IPS DF 4.7 (cell line): ENCODE measurements around the gene PKN2.

Experiments
- DNase-seq: peaks from one replicate; pipeline ENCODE4 v3.0.0-alpha.2; 2013; ENCODE audit warnings: low spot score; ENCODE audit errors: extremely low read depth

PKN2 gene

DNA sequence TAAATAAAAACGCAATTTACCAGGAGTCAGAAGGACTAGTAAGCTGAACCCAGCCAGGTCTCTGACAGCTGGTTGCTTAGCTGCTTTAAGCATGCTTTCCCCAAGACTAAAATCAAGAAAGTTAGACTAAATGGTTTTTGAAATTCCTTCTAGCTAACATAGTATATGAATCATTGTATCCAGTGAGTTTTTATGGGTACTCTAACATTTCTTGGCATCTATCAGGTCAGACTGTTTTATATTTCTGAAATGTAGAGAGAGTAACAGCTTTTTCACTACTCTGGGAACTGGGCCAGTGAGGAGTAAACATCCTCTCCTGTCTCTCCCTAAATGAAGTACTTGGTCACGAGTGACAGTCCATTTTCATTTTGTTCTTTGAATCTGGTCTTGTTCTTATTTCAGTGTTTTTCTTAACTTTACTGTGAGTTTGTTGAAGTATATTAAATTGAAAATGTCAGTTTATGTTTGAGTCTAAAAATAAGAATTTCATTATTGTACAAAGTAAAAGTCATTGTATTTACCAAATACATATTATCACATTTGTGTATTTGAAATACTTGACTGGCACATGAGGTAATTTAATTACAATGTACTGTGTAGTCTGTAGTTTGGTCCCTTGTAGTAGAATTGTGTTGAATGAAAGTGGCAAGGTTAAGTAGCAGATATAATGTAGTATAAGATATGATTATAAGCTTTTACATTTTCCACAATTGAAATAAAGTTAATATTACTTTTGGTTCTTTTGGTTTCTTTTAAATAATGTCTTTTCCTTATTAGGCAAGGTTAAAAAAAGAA is 47.6 kb downstream of the PKN2 start:
- no peak for DNase-seq

DNA sequence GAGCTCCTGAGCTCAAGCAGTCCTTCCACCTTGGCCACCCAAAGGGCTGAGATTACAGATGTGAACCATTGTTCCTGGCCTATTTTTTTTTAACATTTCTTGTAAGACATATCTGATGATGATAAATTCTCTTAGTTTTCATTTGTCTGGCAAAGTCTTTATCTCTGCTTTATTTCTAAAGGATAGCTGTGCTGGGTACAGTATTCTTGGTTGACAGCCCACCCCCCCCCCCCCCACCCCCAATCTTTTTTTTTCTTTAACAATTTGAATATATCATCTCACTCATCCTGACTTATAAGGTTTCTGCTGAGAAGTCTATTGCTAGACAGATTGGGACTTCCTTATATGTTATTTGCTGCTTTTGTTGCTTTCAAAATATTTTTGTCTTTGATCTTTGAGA is 51.3 kb downstream of the PKN2 start:
- DNase-seq, result no peak

DNA sequence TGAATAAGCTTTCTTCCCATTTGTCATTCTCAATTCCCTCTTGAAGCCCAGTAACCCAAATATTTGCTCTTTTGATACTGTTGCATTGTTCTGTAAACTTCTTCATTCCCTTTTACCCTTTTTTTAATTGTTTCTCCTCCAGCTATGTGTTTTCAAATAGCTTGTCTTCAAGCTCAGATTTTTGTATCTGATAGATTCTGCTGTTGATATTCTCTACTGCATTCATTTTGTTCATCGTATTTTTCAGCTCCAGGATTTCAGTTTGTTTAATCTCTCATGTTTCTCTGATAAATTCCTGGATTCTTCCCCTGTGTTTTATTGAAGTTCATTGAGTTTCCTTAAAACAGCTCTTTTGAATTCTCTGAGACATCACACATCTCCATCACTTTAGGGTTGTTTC is 51.8 kb downstream of the PKN2 start:
- DNase-seq, result no peak

DNA sequence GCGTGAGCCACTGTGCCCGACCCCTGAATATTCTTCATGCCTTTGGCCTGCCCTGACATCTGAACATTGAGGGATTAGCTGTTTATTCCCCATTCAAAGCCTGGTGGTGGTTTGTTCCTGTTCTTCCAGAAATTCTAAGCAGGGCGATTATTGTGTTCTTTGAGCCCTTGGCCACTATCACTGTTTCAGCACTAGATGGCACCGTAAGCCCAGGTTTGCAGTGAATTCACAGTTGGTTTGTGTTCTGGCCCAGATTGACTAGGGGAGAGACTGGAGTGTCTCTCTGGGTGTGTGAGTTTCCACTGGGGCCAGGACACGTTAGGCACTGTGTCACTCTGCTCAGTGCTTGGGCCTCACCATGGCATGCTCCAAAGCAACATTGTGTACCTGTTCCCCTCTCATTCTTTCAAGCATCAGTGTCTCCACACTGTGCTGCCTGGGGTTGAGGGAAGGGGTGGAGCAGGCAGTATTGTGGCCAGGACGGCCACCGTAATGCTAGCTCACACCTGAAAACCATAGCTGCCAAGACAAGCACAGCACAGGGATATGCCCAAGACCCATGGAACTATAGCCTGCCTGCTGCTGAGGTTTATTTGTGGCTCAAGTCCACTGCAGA is 52.7 kb downstream of the PKN2 start:
- DNase-seq, result peak; percentile 66

DNA sequence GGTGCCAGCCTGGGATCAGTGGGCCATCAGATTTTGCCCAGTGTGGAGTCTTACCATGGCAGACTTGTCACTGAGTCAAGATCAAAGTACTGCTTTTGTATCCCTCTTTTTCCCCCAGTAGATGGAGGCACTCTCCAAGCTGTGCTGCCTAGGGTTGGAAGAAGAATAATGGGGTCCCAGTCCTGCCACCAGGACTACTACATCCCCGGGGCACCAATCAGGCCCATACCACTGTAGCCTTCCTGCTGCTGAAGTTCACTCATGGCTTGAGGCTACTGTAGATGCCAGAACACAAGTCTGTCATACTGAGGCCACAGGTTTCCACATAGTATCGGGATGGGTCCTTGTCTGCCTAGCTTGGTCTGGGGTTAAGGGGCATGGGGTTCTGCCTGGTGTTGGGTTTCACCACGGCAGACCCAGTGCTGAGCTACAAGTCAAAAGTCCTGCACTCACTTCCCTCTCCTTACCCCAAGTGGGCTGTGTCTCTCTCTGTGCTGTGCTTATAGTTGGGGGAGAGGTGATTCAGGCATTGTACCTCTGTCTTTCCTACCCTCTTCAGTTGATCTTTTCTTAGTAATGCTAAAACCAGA is 53.4 kb downstream of the PKN2 start:
- no peak for DNase-seq

DNA sequence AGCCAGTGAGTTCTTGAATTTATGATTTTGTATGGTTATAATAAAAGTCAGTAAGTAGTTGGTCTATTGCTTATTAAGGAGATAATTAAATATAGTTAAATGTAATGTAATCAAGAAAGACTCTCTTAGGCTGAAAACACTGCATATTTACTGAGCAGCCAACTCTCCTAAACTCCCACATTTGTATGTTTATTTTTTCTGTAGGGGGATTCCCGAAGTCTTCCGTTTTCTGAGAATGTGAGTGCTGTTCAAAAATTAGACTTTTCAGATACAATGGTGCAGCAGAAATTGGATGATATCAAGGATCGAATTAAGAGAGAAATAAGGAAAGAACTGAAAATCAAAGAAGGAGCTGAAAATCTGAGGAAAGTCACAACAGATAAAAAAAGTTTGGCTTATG is 56.7 kb downstream of the PKN2 start:
- no peak for DNase-seq

DNA sequence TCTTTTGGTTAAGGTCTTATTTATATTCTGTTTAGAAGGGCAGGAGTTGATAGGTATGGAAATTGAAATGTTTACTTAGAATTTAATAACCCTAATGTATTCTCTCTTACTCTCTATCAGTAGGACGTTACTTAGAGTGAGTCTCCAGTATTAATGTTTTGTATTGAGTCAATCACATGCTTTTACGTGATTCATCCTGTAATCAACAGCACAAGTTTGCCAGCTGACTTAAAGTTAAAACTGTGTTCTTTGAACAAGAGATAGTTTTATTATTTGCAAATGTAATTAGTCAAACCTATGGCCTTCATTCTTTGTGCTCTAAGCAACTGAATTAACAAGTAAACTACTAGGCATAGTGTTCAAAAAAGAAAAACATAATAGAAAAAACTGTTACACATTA is 57.3 kb downstream of the PKN2 start:
- DNase-seq, result no peak

DNA sequence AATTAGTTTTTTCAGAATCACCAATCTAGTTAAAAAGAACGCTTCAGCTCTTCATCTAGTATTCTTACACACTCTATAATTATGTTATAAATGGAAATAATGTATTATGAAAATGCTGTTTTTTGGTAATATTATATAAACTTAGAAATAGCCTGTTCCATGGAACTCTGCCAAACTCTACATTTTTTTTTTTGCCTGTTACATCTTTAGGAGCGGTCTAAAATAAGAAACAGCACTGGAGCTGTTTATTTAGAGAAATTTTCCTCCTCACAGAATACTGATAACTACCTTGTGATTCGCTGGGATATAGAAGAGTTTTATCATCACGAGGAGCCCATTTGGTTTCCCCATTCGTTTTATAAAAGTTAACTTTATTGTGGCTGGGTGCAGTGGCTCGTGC is 58.5 kb downstream of the PKN2 start:
- DNase-seq, result no peak

DNA sequence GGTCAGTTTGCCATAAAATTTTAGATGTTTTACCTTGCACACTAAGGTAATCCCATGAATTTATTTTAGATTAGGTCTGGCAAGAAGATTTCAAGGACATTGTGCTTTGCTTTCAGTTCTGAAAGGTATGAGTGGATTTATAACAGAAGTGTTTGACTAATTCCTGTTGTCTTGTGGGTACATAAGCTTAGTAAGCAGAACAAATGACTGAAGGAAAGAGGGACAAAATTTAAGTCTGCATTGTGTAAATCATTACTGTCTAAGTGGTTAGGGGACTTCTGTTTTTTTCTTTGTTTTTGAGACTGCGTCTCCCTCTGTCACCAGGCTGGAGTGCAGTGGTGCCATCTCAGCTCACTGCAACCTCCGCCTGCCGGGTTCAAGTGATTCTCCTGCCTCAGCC is 60.1 kb downstream of the PKN2 start:
- DNase-seq, result no peak

DNA sequence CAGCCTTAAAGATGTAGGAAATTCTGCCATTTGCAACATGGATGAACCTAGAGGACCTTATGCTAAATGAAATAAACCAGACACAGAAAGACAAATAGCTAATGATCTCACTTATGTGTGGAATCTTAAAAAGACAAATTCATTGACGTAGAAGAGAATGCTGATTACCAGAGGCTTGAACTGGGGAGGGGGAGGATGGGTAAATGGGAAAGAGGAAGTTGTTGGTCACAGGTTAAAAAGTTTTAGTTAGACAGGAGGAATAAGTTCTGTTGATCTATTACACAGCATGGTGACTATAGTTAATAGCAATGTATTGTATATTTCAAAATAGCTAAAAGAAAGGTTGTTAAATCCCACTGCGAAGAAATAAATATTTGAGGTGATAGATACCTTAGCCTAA is 62.8 kb downstream of the PKN2 start:
- no peak for DNase-seq

DNA sequence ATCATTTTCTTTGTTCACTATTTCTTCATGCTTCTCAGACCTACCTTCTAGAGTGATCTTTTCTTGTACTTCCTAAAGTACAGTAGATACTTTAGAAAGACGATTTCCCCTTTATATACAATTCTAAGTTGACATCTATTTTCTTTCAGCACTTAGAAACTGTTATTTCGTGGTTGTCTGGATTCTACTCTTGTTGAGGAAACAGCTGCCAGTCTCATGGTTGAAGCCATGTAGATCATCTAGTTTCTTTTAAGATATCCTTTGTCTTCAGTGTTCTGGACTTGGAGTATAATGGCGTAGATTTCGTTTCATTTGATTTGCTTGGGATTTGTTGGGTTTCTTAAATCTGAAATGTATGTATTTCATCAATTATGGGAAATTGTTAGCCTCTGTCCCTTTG is 67.6 kb downstream of the PKN2 start:
- no peak for DNase-seq

DNA sequence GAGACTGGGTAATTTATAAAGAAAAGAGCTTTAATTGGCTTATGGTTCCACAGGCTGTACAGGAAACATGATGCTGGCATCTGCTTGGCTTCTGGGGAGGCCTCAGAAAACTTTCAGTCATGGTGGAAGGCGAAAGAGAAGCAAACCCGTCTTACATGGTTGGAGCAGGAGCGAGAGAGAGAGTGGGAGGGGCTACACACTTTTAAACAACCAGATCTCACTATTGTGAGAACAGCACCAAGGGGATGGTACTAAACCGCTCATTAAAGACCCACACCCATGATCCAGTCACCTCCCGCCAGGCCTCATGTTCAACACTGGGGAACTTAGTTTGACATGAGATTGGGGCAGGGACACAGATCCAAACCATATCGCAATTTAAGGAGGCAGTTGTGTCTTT is 69.4 kb downstream of the PKN2 start:
- no peak for DNase-seq

DNA sequence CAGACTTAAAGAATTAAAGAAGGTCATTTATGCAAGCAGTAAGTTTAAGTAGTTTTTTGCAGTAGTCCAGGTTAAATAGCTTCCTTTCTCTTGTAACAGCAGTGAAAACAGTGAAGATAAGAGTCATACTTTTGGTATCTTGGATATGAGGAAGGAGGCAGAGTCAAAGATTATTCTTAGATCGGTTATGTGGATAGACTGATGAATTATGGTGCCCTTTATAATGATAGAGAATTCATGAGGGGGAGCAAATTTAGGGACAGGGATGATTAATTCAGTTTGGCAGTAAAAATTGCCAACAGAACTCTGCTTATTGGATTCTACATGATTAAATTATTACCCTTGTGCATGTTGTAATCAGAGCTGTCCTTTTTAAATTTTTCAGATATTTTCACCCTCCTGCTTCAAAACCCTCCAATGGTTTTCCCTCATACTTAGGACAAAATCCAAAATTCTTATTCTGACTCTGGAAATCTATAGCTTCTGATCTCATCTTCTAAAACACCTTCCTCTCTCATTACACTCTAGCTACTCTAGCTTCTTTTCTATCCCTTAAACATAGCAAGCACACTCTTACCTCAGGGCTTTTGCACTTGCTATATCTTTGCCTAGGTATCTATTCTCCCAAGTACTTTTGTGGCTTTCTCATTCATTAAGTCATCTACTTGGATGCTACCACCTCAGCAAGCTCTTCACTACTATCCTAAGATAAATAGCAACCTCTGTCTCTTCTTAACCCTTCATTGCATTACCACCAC is 79.8 kb downstream of the PKN2 start:
- no peak for DNase-seq

DNA sequence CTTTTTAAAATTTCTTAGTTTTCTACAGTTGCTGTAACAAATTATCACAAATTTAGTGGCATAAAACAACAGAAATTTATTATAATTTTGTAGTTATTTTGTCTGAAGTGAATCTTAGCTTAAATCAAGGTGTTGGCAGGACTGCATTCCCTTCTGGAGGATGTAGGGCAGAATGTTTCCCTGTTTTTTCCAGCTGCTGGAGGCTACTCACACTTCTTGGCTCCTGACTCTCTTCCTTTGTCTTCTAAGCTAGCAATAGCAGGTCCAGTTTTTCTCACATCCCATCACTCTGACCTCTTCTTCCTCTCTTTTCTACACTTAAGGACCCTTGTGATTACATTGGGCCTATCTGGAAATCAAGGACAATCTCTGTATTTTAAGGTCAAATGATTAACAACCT is 84.1 kb downstream of the PKN2 start:
- no peak for DNase-seq

DNA sequence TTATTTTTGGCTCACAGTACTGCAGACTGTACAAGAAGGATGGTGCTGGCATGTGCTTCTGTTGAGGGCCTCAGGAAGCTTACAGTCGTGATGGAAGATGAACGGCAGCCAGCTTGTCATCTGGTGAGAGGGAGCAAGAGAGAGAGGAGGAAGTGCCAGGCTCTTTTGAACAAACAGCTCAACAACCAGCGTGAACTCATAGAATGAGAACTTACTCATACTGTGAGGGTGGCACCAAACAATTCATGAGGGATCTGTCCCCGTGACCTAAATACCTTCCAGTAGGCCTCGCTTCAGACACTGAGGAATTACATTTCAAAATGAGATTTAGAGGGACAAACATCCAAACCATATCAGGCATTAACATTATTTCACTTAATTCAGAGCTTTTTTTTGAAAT is 84.7 kb downstream of the PKN2 start:
- DNase-seq, result no peak

DNA sequence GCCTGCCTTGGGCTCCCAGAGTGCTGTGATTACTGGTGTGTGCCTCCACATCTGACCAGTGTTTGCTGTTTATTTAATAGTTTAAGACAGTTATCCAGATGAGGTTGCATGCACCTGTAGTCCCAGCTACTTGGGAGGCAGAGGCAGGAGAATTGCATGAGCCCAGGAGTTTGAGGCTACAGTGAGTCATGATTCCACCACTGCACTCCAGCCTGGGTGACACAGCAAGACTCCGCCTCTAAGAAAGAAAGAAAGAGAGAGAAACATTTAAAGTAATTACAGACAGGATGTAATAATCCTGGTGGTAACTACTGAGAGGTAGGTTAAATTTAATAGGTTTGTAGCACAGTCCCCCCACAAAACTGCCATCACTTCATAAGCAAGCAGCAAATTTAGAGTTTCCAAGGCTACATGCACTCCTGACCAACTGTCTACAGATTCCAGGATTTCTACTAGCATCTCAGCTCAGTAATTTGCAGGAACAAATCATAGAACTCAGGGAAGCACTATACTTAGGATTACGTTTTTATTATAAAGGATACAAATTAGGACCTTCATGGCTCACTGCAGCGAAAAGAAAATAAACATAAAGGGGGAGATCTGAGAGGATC is 89.6 kb downstream of the PKN2 start:
- DNase-seq, result no peak

DNA sequence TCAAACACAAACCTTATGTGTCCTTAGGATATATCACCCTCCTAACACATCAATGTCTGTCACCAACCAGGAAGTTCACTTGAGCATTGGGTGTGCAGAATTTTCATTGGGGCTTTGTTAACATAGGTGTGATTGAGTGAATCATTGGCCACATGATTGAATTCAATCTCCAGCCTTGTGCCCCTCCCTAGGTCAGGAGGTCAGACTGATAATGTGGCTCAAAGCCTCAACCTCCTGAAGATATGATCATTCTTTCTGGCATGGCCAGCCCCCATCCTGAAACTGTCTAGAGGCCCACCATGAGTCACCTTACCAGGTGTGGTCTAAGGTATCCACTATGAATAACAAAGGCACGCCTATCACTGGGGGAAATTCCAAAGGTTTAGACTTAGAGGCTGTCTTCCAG is 90.1 kb downstream of the PKN2 start:
- DNase-seq, result peak; percentile 49

DNA sequence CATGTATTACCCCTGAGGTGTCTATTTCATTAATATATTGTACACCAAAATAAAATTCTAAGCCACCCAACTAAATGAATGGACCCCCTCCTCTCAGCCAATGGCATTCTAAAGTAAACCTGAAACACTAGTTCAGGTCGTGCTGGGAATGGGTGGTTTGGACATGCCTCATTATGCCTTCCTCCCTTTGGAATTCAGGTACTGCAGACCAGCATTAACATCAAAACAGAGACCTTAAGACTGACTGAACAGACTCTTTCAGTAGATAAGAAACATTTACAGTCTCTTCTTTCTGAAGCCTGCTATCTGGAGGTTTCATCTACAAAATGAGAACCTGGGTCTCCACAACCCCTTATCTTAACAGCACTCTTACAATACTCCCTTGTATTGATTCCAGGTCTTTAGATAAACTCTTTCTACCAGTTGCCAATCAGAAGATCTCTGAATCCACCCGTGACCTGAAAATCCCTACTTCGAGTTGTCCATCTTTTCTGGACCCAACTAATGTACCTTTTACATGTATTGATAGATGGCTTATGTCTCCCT is 93.6 kb downstream of the PKN2 start:
- DNase-seq, result peak; percentile 44

DNA sequence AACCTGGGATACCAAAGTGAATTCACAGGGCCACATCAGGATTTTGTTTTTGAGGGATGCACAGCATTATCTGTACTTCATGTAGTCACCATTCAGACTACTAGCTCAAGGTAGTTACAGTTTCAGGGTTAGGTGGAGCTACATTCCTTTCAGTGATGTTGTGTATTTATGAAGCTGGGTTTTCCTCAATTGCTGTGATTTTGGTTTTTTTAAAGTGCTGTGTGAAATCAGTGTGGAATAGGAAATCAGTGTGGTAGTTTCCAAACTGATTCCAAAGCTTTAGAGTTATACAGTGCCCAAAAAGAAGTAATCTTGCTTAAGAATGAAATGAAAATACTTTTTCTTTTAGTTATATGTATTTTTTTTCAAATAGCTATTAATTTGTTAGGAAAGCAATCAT is 95.8 kb downstream of the PKN2 start:
- DNase-seq, result no peak

DNA sequence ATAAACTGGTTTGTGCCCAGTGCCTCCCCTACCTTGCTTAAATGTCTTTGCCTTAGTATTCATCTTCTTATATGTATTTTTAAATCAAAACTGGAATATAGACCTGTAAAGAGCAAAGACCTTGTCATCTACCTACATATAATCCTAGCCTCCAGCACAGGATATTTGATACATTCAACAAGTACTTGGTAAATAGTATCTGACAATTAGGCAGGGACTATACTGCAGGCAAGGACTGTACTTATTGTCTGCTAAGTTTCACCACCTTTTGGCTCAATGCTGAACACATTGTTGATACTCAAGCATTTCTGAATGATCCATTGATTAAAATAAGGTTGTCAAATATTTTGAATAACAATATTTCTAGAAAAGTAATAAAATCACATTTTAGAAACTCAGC is 96.4 kb downstream of the PKN2 start:
- DNase-seq, result no peak

DNA sequence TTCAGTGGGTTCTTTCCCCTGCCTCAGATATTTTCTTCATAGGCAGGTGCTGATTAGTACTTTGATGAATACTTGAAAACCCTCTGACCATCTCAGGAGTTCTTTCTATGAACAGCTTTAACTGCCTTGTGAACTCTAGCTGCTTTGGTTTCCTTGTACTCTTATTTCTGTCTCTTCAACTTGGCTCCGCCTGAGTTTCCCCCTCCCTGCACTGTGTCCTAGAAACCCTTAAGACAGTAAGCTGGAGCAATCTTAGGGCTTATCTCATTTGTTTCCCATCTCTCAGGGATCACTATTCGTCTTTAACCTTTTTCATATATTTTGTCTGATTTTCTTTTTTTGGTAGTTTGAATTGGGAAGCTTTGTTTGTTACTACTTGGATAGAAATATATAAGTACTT is 99.1 kb downstream of the PKN2 start:
- DNase-seq, result no peak

DNA sequence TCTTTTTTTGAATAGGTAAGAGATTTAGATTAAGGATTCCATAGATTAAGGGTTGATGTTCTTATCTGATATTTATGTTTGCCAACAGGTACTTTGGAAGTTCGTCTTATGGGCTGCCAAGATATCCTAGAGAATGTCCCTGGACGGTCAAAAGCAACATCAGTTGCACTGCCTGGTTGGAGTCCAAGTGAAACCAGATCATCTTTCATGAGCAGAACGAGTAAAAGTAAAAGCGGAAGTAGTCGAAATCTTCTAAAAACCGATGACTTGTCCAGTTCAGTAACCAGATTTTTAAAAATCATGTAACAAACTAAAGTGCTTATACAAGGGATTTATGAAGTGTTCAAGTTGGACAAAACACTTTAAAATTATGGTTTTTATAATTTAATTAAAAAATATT is 100.5 kb downstream of the PKN2 start:
- DNase-seq, result no peak
